Glutamatergic neuron (in vitro differentiated cells): ENCODE data around the gene HOXB4. TPM values are rescaled to one million over a fixed set of nuclear protein-coding genes. Genes with fewer than 3 reads are reported as not detected.

ENCODE experiments used
- DNase-seq: peaks from one replicate; pipeline ENCODE4 v3.0.0; 2022
- H3K27ac Mint-ChIP-seq: one replicate; pipeline ENCODE4 v1.8.0; 2020; ENCODE audit warnings: mild to moderate bottlenecking, mixed read lengths, inconsistent platforms; ENCODE audit not compliant: unreplicated experiment
- H3K27me3 Mint-ChIP-seq: one replicate; pipeline ENCODE4 v1.8.0; 2020; ENCODE audit warnings: mild to moderate bottlenecking, moderate library complexity, mixed read lengths, inconsistent platforms; ENCODE audit not compliant: unreplicated experiment
- H3K36me3 Mint-ChIP-seq: one replicate; pipeline ENCODE4 v1.8.0; 2020; ENCODE audit warnings: mild to moderate bottlenecking, mixed read lengths, inconsistent platforms; ENCODE audit not compliant: unreplicated experiment
- H3K4me1 Mint-ChIP-seq: one replicate; pipeline ENCODE4 v1.8.0; 2020; ENCODE audit warnings: mild to moderate bottlenecking, low read depth, mixed read lengths, inconsistent platforms; ENCODE audit not compliant: unreplicated experiment
- H3K4me3 Mint-ChIP-seq: one replicate; pipeline ENCODE4 v1.8.0; 2020; ENCODE audit warnings: mild to moderate bottlenecking, mixed read lengths, inconsistent platforms; ENCODE audit not compliant: unreplicated experiment
- H3K9me3 Mint-ChIP-seq: one replicate; pipeline ENCODE4 v1.8.0; 2020; ENCODE audit warnings: mild to moderate bottlenecking, moderate library complexity, mixed read lengths, inconsistent platforms; ENCODE audit not compliant: unreplicated experiment
- total RNA-seq: library from RNA; stranded (reverse); fragmentation: NEBNext Ultra II Directional; extraction: Animal tissue kit (Norgen Biotek cat#: 25700); gene quantifications from one replicate; pipeline ENCODE4 v1.2.1, GENCODE V29; 2021; ENCODE audit not compliant: unreplicated experiment
- TF ChIP-seq, protein P1 (sequence below): fragments of 200-600 bp; sonication (generic); IDR thresholded peaks from one replicate; pipeline ENCODE4 v1.5.0; 2021; ENCODE audit not compliant: partially characterized antibody, unreplicated experiment

Gene HOXB4
- total RNA-seq, 1 donor from 2014 or later, result not detected

DNA sequence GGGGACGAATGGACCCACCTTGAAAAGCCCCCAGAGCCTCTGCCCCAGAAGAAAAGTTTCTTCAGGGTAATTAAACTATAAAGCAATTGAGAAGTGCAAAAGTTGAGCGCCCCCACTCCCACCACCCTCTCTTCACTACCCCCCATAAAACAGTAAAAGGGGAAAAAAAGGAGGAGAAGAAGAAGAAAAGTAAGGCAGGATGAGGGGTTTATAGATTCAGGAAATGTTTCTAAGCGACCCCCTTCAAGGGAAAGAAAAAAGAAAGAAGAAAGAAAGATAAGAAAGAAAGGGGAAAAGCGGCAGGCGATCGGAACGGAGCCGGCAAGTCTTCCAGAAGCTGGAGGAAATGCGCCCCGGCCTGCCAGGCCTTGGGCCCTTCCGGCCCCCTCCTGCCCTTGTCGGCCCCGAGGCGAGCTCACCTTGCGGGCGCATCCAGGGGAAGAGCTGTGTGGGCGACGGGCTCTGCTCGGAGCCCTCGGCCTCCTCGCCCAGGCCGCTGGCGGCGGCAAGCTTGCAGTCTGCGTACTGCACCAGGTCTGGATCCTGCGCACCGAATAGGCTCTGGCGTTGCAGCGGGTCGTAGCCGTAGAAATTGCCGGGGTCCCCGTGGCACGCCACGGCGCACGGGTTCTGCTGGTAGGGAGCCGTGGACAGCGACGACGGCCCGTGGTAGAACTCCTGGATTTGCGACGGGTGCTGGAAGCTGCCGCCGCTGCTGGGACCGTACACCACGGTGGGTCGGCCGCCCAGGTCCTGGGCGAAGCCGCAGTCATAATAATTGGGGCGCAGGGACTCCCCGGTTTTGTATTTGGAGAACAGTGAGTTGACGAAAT lies 35.9 kb upstream of the HOXB4 start:
- Mint-ChIP-seq H3K4me1 (peaks cover 4% of the 10 kb centered on the region), H3K4me3 (no peak overlapping the region)
- TF ChIP-seq, protein P1, sequence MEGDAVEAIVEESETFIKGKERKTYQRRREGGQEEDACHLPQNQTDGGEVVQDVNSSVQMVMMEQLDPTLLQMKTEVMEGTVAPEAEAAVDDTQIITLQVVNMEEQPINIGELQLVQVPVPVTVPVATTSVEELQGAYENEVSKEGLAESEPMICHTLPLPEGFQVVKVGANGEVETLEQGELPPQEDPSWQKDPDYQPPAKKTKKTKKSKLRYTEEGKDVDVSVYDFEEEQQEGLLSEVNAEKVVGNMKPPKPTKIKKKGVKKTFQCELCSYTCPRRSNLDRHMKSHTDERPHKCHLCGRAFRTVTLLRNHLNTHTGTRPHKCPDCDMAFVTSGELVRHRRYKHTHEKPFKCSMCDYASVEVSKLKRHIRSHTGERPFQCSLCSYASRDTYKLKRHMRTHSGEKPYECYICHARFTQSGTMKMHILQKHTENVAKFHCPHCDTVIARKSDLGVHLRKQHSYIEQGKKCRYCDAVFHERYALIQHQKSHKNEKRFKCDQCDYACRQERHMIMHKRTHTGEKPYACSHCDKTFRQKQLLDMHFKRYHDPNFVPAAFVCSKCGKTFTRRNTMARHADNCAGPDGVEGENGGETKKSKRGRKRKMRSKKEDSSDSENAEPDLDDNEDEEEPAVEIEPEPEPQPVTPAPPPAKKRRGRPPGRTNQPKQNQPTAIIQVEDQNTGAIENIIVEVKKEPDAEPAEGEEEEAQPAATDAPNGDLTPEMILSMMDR, result no peak

DNA sequence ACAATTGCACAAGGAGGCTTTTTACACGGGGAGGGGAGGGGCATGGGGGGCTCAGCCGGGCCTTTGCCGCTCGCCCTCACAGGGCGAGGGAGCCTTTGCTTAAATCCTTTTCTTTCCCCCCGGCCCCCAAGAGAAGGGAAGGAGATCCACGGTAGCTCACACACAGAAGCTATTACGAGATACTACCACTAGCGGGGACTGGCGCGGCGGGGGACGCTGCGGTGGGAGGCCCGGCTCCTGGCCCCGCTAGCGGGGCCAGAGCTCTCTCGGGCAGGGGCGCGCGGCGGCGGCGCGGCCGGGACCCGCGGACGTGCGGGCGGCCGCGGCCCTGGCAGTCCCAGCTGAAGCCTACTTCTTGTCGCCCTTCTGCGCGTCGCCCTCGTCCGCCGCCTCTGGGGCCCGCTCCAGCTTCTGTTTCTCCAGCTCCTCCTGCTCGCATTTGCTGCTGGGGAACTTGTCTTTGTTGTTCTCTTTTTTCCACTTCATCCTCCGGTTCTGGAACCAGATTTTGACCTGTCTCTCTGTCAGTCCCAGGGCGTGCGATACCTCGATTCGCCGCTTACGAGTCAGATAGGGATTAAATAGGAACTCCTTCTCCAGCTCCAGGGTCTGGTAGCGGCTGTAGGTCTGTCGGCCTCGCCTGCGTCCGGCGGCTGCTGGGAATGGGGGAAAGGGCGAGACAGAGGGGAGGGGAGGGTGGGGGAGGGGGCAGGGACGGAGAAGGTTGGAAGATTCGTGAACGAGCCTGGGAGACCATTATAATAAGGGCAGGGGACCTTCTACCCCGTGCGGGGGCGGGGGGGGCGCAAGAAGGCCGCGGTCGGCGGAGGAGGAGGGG lies 34.9 kb upstream of the HOXB4 start:
- Mint-ChIP-seq H3K4me1 (peaks cover 3% of the 10 kb centered on the region), H3K27ac (no peak overlapping the region), H3K9me3 (peaks cover 15% of the 10 kb centered on the region), H3K4me3 (peak overlapping the region; percentile 81), H3K36me3 (no peaks in the 10 kb centered on the region), H3K27me3 (peaks cover 57% of the 10 kb centered on the region)
- peak; percentile 52 for DNase-seq
- TF ChIP-seq, protein P1, result no peak

More for the DNA sequence above, 35.9 kb upstream of the HOXB4 start:
- Mint-ChIP-seq H3K9me3 (peaks cover 17% of the 10 kb centered on the region), H3K27me3 (peaks cover 58% of the 10 kb centered on the region), H3K27ac (no peak overlapping the region), H3K36me3 (no peaks in the 10 kb centered on the region)
- no peak for DNase-seq

DNA sequence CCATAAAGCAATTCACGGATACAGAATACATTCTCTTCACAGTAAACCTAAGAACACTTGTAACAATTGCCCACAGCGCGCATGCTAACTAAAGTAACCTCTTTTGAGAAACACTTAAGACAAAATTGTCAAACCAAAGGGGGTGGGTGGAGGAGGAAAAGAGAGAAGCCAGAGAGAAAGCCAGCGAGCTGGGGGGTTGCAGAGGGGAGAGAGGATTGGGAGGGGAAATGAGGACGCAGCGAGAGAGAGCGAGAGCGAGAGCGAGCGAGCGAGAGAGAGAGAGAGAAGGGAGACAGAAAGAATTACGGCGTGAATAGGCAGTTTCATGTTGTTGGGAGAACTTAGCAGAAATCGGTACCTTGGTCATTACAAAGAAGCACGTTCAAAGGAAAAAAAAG lies 34.3 kb upstream of the HOXB4 start:
- Mint-ChIP-seq H3K4me3 (peak overlapping the region; percentile 34), H3K27ac (no peak overlapping the region), H3K4me1 (peaks cover 3% of the 10 kb centered on the region), H3K9me3 (peaks cover 18% of the 10 kb centered on the region), H3K27me3 (peaks cover 60% of the 10 kb centered on the region), H3K36me3 (no peaks in the 10 kb centered on the region)
- TF ChIP-seq, protein P1, result no peak
- DNase-seq, result no peak

DNA sequence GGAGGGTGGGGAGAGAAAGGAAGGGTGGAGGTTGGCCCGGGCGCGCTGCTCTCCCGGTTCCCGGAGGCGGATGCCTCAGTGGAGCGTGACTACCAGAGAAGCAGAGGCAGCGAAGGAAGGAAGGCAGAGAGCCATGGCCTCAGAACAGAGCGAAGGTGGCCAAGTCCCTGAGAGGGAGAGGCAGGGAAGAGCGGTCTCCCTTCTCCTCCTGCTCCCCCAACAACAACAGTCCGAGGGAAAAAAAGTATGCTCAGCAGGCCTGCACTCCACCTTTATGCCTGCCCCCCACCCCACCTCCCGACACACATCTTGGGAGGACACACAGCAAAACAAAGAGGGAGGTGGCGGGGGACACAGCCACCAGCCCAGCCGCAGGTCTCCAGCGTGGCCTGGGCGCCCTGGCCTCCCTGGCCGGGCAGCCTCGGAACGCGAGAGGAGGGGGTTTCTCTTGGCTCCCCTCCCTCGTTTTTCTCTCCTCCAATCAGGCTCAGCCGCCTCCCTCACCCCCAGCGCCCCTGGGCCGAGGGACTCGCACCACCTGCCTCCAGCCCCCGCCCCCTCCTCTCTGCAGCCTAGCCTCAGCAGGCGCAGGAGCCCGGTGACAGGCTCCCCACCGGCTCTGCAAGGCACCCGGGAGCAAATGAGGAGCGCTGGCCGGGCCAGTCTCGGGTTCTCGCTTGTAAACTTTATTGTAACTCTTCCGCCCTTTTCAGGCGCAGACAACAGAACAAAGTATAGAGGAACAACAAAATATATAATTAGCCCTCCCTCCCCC lies 33.7 kb upstream of the HOXB4 start:
- Mint-ChIP-seq H3K4me1 (peaks cover 3% of the 10 kb centered on the region), H3K4me3 (peak overlapping the region; percentile 87), H3K27ac (no peak overlapping the region), H3K27me3 (peaks cover 59% of the 10 kb centered on the region), H3K36me3 (no peaks in the 10 kb centered on the region), H3K9me3 (peaks cover 13% of the 10 kb centered on the region)
- TF ChIP-seq, protein P1, result no peak
- no peak for DNase-seq
